K562 (cell line): ENCODE data around the gene CGREF1. TPM values are rescaled to one million over a fixed set of nuclear protein-coding genes. Genes with fewer than 3 reads are reported as not detected.
A peak's percentile ranks its signal among the peaks of the same experiment; 100 is the strongest.

Experiments used
- CEBPB ChIP-seq: fragments of 450-650 bp; IDR thresholded peaks from 2 replicates; pipeline ENCODE4 v1.6.1; 2016; ENCODE audit warnings: missing genetic modification characterization, missing compliant biosample characterization
- GABPB2 ChIP-seq: fragments of 250-450 bp; sonication (Bioruptor Pico); conservative IDR thresholded peaks from 2 replicates; pipeline ENCODE4 v1.5.1; 2021; ENCODE audit warnings: mild to moderate bottlenecking
- GTF2E2 ChIP-seq: fragments of 200-800 bp; sonication (Bioruptor generic); IDR thresholded peaks from 2 replicates; pipeline ENCODE4 v1.6.1; 2016; ENCODE audit warnings: missing genetic modification characterization, missing compliant biosample characterization
- NFRKB ChIP-seq: fragments of 450-650 bp; IDR thresholded peaks from 2 replicates; pipeline ENCODE4 v1.6.1; 2016; ENCODE audit warnings: low read depth
- OTX1 ChIP-seq: fragments of 450-650 bp; formaldehyde crosslinking; IDR thresholded peaks from 2 replicates; pipeline ENCODE4 v1.4.0; 2022; ENCODE audit warnings: mild to moderate bottlenecking
- POLR2G ChIP-seq: fragments of 200-400 bp; formaldehyde crosslinking; IDR thresholded peaks from 2 replicates; pipeline ENCODE4 v1.6.1; 2017; ENCODE audit warnings: low read depth, mild to moderate bottlenecking, antibody characterized with exemption, low read length, moderate library complexity
- TAF7 ChIP-seq: fragments of 450-650 bp; IDR thresholded peaks from 2 replicates; pipeline ENCODE4 v1.6.1; 2016; ENCODE audit warnings: missing genetic modification characterization, missing compliant biosample characterization
- ZBTB43 ChIP-seq: sonication (generic); formaldehyde crosslinking; IDR thresholded peaks from 2 replicates; pipeline ENCODE4 v1.8.0; 2023; ENCODE audit warnings: mild to moderate bottlenecking, missing genetic modification reagents
- ZNF407 ChIP-seq: fragments of 450-650 bp; IDR thresholded peaks from 2 replicates; pipeline ENCODE4 v1.6.1; 2016; ENCODE audit warnings: low read depth
- ZNF609 ChIP-seq: sonication (generic); formaldehyde crosslinking; IDR thresholded peaks from 2 replicates; pipeline ENCODE4 v1.8.1; 2023; ENCODE audit warnings: missing genetic modification reagents, mild to moderate bottlenecking, borderline replicate concordance
- polyA plus RNA-seq, 8 experiments: library from polyadenylated mRNA; depleted of rRNA in 4 of 8; stranded (reverse) in 5 of 8; unstranded in 3 of 8; fragments of >200 nt; fragmentation: Nextera tagmentation in 2 of 8; fragmentation: Illumina TruSeq in 1 of 8; extraction: Ambion mirVana in 2 of 8; extraction: Trizol in 1 of 8; gene quantifications; 2 replicates each; pipeline versions ENCODE4 v1.2.1 to v1.2.3, GENCODE V29; 2011 to 2014; ENCODE audit warnings: inconsistent platforms in 1 of 8, missing spikeins in 1 of 8
- total RNA-seq, 7 experiments: library from RNA; depleted of rRNA in 6 of 7; stranded (reverse); fragments of >200 nt in 6 of 7; fragmentation: Illumina TruSeq in 2 of 7; extraction: Trizol in 2 of 7; gene quantifications; 2 replicates each; pipeline versions ENCODE4 v1.2.1 to v1.2.3, GENCODE V29; 2011 to 2021; ENCODE audit warnings: low replicate concordance in 1 of 7

Gene CGREF1
- total and polyA plus RNA-seq, 9 of the 15 experiments (the other 6 are each of a cell fraction or from before 2014, with no cell fraction given): 0.07 to 0.50 (median 0.37) TPM

- TF ChIP-seq ZNF609 (CRISPR knock-in tag) (peak; percentile 64; the same call in 1 of the 2 replicates), ZBTB43 (CRISPR knock-in tag) (peak; percentile 84; the same call in 1 of the 2 replicates), GABPB2 (CRISPR knock-in tag) (no peak), OTX1 (CRISPR knock-in tag) (0 out of 2 replicates have a peak, but pooled peaks have one; percentile 19), POLR2G (peak; percentile 92), ZNF407 (peak; percentile 75), GTF2E2 (tag) (peak; percentile 70; the same call in 1 of the 2 replicates), TAF7 (tag) (peak; percentile 56; the same call in 1 of the 2 replicates), CEBPB (tag) (no peak), NFRKB (peak; percentile 84)
Measured at GRCh38 chr2:27050996-27051901, 67.7 kb downstream of the CGREF1 start, which contains the start of gene AGBL5 (continued).
